Measurements from ENCODE around the gene IGBP1. TPM values are rescaled to one million over a fixed set of nuclear protein-coding genes. Genes with fewer than 3 reads are reported as not detected.
"Not testable (repeated sequence)": the region's sequence is repeated elsewhere in the genome, so short reads cannot be mapped to it uniquely, and the experiment has no call there.

IGBP1 gene
- total RNA-seq, 4 donors from 2014 or later = 37.5 to 53.3 (median 46.8) TPM

DNA sequence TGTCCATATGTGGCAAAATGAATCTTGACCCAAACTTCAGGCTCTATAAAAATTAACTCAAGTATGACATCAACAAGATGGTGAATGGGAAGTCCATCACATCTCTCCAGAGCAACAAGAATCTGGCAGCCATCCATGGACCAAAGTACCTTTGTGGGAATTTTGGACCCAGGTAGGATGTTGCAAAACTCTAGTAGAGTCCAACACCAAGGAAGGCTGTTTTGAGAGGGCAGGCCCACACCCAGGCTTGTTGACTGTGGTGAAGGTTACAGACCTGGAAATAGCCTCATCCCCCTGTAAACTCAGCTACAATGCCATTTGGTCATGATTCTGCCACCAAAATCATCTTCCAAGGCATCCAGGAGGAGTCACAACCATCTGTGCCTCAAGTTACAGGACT, 57.0 kb downstream of the IGBP1 start:
- peaks cover 0 to 3% of the 10 kb centered on the region in 2 donors for H3K27me3 ChIP-seq
- H3K36me3 ChIP-seq = no peaks in the 10 kb centered on the region
- H3K4me1 ChIP-seq = no peaks in the 10 kb centered on the region
- no peak overlapping the region for H3K27ac ChIP-seq
- no peak for DNase-seq (ENCODE audit: low spot score in 2 of 2)
- TF ChIP-seq POLR2A (IDR thresholded peaks at IDR 0.05) (no peak), EP300 (IDR thresholded peaks at IDR 0.05) (no peak)
- TF ChIP-seq, protein P1, sequence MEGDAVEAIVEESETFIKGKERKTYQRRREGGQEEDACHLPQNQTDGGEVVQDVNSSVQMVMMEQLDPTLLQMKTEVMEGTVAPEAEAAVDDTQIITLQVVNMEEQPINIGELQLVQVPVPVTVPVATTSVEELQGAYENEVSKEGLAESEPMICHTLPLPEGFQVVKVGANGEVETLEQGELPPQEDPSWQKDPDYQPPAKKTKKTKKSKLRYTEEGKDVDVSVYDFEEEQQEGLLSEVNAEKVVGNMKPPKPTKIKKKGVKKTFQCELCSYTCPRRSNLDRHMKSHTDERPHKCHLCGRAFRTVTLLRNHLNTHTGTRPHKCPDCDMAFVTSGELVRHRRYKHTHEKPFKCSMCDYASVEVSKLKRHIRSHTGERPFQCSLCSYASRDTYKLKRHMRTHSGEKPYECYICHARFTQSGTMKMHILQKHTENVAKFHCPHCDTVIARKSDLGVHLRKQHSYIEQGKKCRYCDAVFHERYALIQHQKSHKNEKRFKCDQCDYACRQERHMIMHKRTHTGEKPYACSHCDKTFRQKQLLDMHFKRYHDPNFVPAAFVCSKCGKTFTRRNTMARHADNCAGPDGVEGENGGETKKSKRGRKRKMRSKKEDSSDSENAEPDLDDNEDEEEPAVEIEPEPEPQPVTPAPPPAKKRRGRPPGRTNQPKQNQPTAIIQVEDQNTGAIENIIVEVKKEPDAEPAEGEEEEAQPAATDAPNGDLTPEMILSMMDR (IDR thresholded peaks at IDR 0.05) = no peak
- no peaks in the 10 kb centered on the region for H3K9me3 ChIP-seq
- no peak overlapping the region for H3K4me3 ChIP-seq

DNA sequence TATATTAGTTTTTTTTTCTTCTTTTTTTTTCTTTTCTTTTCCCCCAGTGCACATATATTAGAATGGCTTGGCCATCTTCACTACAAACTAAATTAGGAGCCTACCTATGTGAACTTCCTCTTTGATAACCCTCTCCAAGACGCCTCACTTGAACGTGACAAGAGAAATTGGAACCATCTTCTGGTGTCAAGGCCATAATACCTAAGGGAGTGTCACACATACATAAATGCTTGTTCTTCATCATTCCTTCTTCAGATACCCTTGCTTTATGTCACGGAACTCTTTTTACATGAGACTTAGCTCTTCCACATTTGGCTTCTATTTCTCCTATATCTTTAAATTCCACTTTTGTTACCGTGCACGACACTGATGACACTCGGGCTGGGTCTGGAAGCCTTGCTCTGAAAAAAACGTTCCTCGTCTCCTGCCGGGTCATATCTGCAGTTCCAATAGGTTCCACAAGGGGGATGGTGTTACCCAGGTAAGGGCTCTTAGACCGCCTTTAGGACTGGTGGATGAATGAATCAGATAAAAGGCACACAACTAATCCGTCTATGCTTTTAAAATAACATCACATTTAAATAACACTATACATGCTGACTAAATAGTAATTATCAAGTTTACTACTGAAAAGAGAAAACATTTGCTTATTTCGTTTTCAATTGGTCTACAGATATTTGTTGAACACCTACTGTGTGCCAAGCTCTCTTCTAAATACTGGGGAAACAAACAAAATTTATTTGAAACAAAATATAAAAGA, 63.9 kb downstream of the IGBP1 start:
- 6 to 23% methylated on average over 12 of the region's 12 CpGs for WGBS, 2 donors
- DNase-seq (ENCODE audit: low spot score in 2 of 2) = peak; percentile 16 to 66
- Histone ChIP-seq H3K27me3 (no peaks in the 10 kb centered on the region), H3K27ac (no peak overlapping the region), H3K4me1 (no peaks in the 10 kb centered on the region), H3K9me3 (no peaks in the 10 kb centered on the region), H3K4me3 (no peak overlapping the region), H3K36me3 (no peaks in the 10 kb centered on the region)
- TF ChIP-seq, protein P1 (IDR thresholded peaks at IDR 0.05) = peak in 4 of 5 experiments; percentile 18 to 50 (median 32)
- no peak for TF ChIP-seq EP300 (IDR thresholded peaks at IDR 0.05)
- no peak for TF ChIP-seq POLR2A (IDR thresholded peaks at IDR 0.05)

DNA sequence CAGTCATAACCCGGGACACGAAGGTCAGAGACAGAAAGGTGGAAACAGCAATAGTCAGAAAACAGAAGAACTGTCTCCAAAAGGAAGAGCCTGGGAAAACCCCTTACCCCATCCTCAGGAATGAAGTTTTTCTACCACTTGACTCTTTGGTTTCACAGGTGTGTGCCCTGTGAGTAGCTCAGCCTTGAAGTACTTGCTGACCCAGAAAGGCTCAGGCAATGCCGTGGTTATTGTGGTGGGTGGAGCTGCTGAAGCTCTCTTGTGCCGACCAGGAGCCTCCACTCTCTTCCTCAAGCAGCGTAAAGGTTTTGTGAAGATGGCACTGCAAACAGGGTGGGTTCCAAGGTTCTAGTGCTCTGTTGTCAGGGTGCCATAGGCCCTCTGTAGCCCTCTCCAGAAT, 68.5 kb downstream of the IGBP1 start:
- 78 to 92% methylated on average over 4 to 5 of the region's 5 CpGs for WGBS, 2 donors
- no peaks in the 10 kb centered on the region for H3K36me3 ChIP-seq
- no peak for TF ChIP-seq EP300 (IDR thresholded peaks at IDR 0.05)
- TF ChIP-seq, protein P1 (IDR thresholded peaks at IDR 0.05) = no peak
- TF ChIP-seq POLR2A (IDR thresholded peaks at IDR 0.05) = no peak
- H3K4me1 ChIP-seq = no peaks in the 10 kb centered on the region
- H3K27me3 ChIP-seq = no peaks in the 10 kb centered on the region
- no peak for DNase-seq (ENCODE audit: low spot score in 2 of 2)
- no peaks in the 10 kb centered on the region for H3K9me3 ChIP-seq
- no peak overlapping the region for H3K4me3 ChIP-seq
- no peak overlapping the region for H3K27ac ChIP-seq

DNA sequence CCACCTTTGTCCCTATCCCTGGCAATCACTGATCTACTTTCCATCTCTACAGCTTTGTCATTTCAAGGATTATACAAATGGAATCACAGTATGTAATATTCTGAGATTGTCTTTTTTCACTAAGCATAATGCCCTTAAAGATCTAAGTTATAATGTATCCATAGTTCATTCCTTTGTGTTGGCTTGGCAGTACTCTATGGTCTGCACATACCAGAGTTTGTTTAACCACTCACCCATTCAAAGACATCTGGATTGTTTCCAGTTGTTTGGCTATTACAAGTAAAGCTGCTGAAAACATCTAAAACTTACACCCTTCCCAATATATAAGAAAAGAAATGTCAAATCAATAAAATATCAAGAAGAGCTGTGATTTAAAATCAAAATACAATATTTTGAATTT, 75.2 kb downstream of the IGBP1 start:
- Histone ChIP-seq H3K36me3 (no peaks in the 10 kb centered on the region), H3K27ac (no peak overlapping the region), H3K9me3 (no peaks in the 10 kb centered on the region), H3K4me1 (no peaks in the 10 kb centered on the region), H3K4me3 (no peak overlapping the region), H3K27me3 (no peaks in the 10 kb centered on the region)
- no peak for DNase-seq (ENCODE audit: low spot score in 2 of 2)
- no peak for TF ChIP-seq EP300 (IDR thresholded peaks at IDR 0.05)
- TF ChIP-seq, protein P1 (IDR thresholded peaks at IDR 0.05) = no peak
- no peak for TF ChIP-seq POLR2A (IDR thresholded peaks at IDR 0.05)

DNA sequence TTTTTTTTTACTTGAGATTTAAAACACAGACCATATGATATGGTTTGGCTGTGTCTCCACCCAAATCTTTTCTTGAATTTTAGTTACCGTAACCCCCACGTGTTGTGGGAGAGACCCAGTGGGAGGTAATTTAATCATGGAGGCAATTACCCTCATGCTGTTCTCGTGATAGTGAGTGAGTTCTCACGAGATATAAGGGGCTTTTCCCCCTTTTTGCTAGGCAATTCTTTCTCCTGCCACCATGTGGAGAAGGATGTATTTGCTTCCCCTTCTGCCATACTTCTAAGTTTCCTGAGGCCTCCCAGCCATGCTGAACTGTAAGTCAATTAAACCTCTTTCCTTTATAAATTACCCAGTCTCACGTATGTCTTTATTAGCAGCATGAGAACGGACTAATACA, 76.3 kb downstream of the IGBP1 start:
- H3K4me3 ChIP-seq; H3K36me3 ChIP-seq; H3K9me3 ChIP-seq; H3K27ac ChIP-seq; DNase-seq (ENCODE audit: low spot score in 2 of 2); H3K27me3 ChIP-seq; H3K4me1 ChIP-seq: not testable (repeated sequence)
- WGBS, 2 donors = 62 to 63% methylated on average over 6 of the region's 6 CpGs

Other genes starting within 250 kb of the IGBP1 start
- gene AWAT2, start 83.5 kb upstream of the IGBP1 start, total RNA-seq = not detected
- gene OTUD6A, start 71.0 kb upstream of the IGBP1 start, total RNA-seq = not detected
- not detected for gene DGAT2L6, start 44.0 kb downstream of the IGBP1 start, total RNA-seq
- not detected for gene AWAT1, start 101.2 kb downstream of the IGBP1 start, total RNA-seq
- gene P2RY4, start 126.8 kb downstream of the IGBP1 start, total RNA-seq = 1 to 10 TPM in 2 of 4 donors, under 1 TPM in 2; 0.60 to 3.9 (median 1.3) TPM
- gene ARR3, start 134.9 kb downstream of the IGBP1 start, total RNA-seq = not detected
- gene RAB41, start 148.7 kb downstream of the IGBP1 start, total RNA-seq = not detected
- 10 to 100 TPM; 16.4 to 29.2 (median 20.2) TPM for gene PDZD11, start 156.5 kb downstream of the IGBP1 start, total RNA-seq
- under 1 TPM in 1 of 4 donors, not detected in 3; 0.59 TPM for gene KIF4A, start 156.7 kb downstream of the IGBP1 start, total RNA-seq